Metanephros (tissue), 1 donor: ENCODE measurements around the gene CEACAM5. TPM values are rescaled to one million over a fixed set of nuclear protein-coding genes. Genes with fewer than 3 reads are reported as not detected.

Experiments used
- total RNA-seq: library from RNA; depleted of rRNA; stranded (reverse); fragments of >200 nt; gene quantifications from one replicate; pipeline ENCODE4 v1.2.3, GENCODE V29; 2014

CEACAM5 gene
- total RNA-seq: not detected

GRCh38 chr19:41708481-41708880, at the start of gene CEACAM5:
CEACAM5 (plus strand) TSS chr19:41708626; CDS start chr19:41708732, 106 bp downstream.

GRCh38 chr19:41688098-41688497, 20.3 kb upstream of the CEACAM5 start, which contains the start of gene CEACAM7:
CEACAM7 (minus strand) TSS chr19:41688270; CDS start chr19:41688165, 105 bp downstream.

GRCh38 chr19:41755328-41755913, 47.0 kb downstream of the CEACAM5 start, which contains the start of gene CEACAM6:
CEACAM6 (plus strand) TSS chr19:41755530; CDS start chr19:41755639, 109 bp downstream.

Other genes with a start within 250 kb of the CEACAM5 start
- 3.5 TPM for gene CEACAM21, start 132.5 kb upstream of the CEACAM5 start, total RNA-seq
- gene CEACAM4, start 81.6 kb upstream of the CEACAM5 start, total RNA-seq: 2.2 TPM
- gene CEACAM7, start 20.4 kb upstream of the CEACAM5 start, total RNA-seq: not detected
- 1.1 TPM for gene CEACAM6, start 46.9 kb downstream of the CEACAM5 start, total RNA-seq
- 2.6 TPM for gene CEACAM3, start 88.0 kb downstream of the CEACAM5 start, total RNA-seq
- gene LYPD4, start 136.1 kb downstream of the CEACAM5 start, total RNA-seq: not detected
- gene DMRTC2, start 136.4 kb downstream of the CEACAM5 start, total RNA-seq: not detected
- 1,024 TPM for gene RPS19, start 151.6 kb downstream of the CEACAM5 start, total RNA-seq
- 4.4 TPM for gene CD79A, start 168.7 kb downstream of the CEACAM5 start, total RNA-seq
- gene ARHGEF1, start 174.6 kb downstream of the CEACAM5 start, total RNA-seq: 51.5 TPM
- gene ERFL, start 219.8 kb downstream of the CEACAM5 start, total RNA-seq: 0.12 TPM